Measurements from ENCODE around the gene GNG4. TPM values are rescaled to one million over a fixed set of nuclear protein-coding genes. Genes with fewer than 3 reads are reported as not detected.

The GNG4 gene
- total RNA-seq, 1 experiment from 2014 or later = 3.5 TPM

GRCh38 chr1:235588916-235589515 is 60.6 kb downstream of the GNG4 start:
- Histone ChIP-seq H3K9me3 (peaks cover 11% of the 10 kb centered on the region; the same call in 1 of the 2 replicates), H3K4me3 (ENCODE audit: low read depth, low read length) (no peak overlapping the region), H3K36me3 (ENCODE audit: control insufficient read depth, insufficient read depth, low read length) (no peaks in the 10 kb centered on the region), H3K4me1 (no peaks in the 10 kb centered on the region), H3K27me3 (replicated peaks; ENCODE audit: control insufficient read depth, insufficient read depth, low read length) (no peaks in the 10 kb centered on the region)
- peaks cover 37% of the 10 kb centered on the region for H3K9me3 Mint-ChIP-seq (ENCODE audit: unreplicated experiment)
- H3K4me1 Mint-ChIP-seq (ENCODE audit: low read depth, unreplicated experiment) = no peaks in the 10 kb centered on the region
- no peak for TF ChIP-seq CTCF (IDR thresholded peaks at IDR 0.05; ENCODE audit: insufficient read depth in 1 of 2, low read depth in 1 of 2, low read length in 1 of 2, severe bottlenecking in 1 of 2, unreplicated experiment in 1 of 2)
- peaks cover 3% of the 10 kb centered on the region for H3K27me3 Mint-ChIP-seq (ENCODE audit: insufficient read depth, unreplicated experiment)
- CTCF ChIA-PET = no interaction called here
- H3K27ac Mint-ChIP-seq (ENCODE audit: unreplicated experiment) = no peak overlapping the region
- POLR2A ChIA-PET = no interaction called here
- no peak for DNase-seq
- BruUV-seq (replicated peaks) = no TSS peak
- intact Hi-C loops (cut with micrococcal nuclease; ENCODE audit: unreplicated experiment) = no loop called here
- H3K4me3 Mint-ChIP-seq (ENCODE audit: unreplicated experiment) = no peak overlapping the region
- no peaks in the 10 kb centered on the region for H3K36me3 Mint-ChIP-seq (ENCODE audit: insufficient read depth, unreplicated experiment)

GRCh38 chr1:235588156-235588555 is 61.4 kb downstream of the GNG4 start:
- Histone ChIP-seq H3K36me3 (ENCODE audit: control insufficient read depth, insufficient read depth, low read length) (no peaks in the 10 kb centered on the region), H3K9me3 (peaks cover 11% of the 10 kb centered on the region; the same call in 1 of the 2 replicates), H3K27me3 (replicated peaks; ENCODE audit: control insufficient read depth, insufficient read depth, low read length) (no peaks in the 10 kb centered on the region), H3K4me3 (ENCODE audit: low read depth, low read length) (no peak overlapping the region), H3K4me1 (no peaks in the 10 kb centered on the region)
- no peak overlapping the region for H3K27ac Mint-ChIP-seq (ENCODE audit: unreplicated experiment)
- peaks cover 3% of the 10 kb centered on the region for H3K27me3 Mint-ChIP-seq (ENCODE audit: insufficient read depth, unreplicated experiment)
- no TSS peak for BruUV-seq (replicated peaks)
- ChIA-PET CTCF (no interaction called here), POLR2A (interaction anchor here (0.6 kb wide), 1 partner anchor 61 kb away, joined by 4 read pairs; no protein-coding TSS in a partner anchor)
- peaks cover 37% of the 10 kb centered on the region for H3K9me3 Mint-ChIP-seq (ENCODE audit: unreplicated experiment)
- H3K4me1 Mint-ChIP-seq (ENCODE audit: low read depth, unreplicated experiment) = no peaks in the 10 kb centered on the region
- TF ChIP-seq CTCF (IDR thresholded peaks at IDR 0.05; ENCODE audit: insufficient read depth in 1 of 2, low read depth in 1 of 2, low read length in 1 of 2, severe bottlenecking in 1 of 2, unreplicated experiment in 1 of 2) = no peak
- H3K4me3 Mint-ChIP-seq (ENCODE audit: unreplicated experiment) = no peak overlapping the region
- no peaks in the 10 kb centered on the region for H3K36me3 Mint-ChIP-seq (ENCODE audit: insufficient read depth, unreplicated experiment)
- intact Hi-C loops (cut with micrococcal nuclease; ENCODE audit: unreplicated experiment) = no loop called here
- DNase-seq = no peak

DNA sequence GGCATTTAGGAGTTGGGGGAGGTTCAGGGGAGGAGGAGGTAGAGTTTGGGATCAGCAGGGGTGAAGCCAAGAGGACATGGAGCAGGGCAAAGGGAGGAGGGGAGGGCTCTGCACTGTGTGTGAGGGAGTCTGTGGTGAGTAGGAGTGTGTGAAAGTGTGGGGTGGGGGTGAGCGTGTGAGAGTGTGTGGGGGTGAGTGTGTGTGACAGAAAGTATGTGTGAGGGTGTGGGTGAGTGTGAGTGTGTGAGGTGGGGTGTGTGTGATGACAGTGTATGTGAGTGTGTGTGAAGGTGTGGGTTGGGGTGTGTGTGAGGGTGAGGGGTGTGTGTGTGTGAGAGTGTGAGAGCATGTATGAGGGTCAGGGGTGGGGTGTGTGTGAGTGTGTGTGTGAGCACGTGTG is 62.6 kb downstream of the GNG4 start:
- Mint-ChIP-seq H3K4me1 (ENCODE audit: low read depth, unreplicated experiment) (no peaks in the 10 kb centered on the region), H3K36me3 (ENCODE audit: insufficient read depth, unreplicated experiment) (peaks cover 3% of the 10 kb centered on the region), H3K9me3 (ENCODE audit: unreplicated experiment) (peaks cover 37% of the 10 kb centered on the region), H3K27ac (ENCODE audit: unreplicated experiment) (no peak overlapping the region), H3K4me3 (ENCODE audit: unreplicated experiment) (no peak overlapping the region), H3K27me3 (ENCODE audit: insufficient read depth, unreplicated experiment) (peaks cover 3% of the 10 kb centered on the region)
- intact Hi-C loops (cut with micrococcal nuclease; ENCODE audit: unreplicated experiment) = no loop called here
- no TSS peak for BruUV-seq (replicated peaks)
- Histone ChIP-seq H3K9me3 (peaks cover 11% of the 10 kb centered on the region; the same call in 1 of the 2 replicates), H3K4me3 (ENCODE audit: low read depth, low read length) (no peak overlapping the region), H3K36me3 (ENCODE audit: control insufficient read depth, insufficient read depth, low read length) (no peaks in the 10 kb centered on the region), H3K4me1 (no peaks in the 10 kb centered on the region), H3K27me3 (replicated peaks; ENCODE audit: control insufficient read depth, insufficient read depth, low read length) (no peaks in the 10 kb centered on the region)
- ChIA-PET CTCF (no interaction called here), POLR2A (no interaction called here)
- TF ChIP-seq CTCF (IDR thresholded peaks at IDR 0.05; ENCODE audit: insufficient read depth in 1 of 2, low read depth in 1 of 2, low read length in 1 of 2, severe bottlenecking in 1 of 2, unreplicated experiment in 1 of 2) = no peak
- DNase-seq = no peak
